Astrocyte (in vitro differentiated cells and primary cell): ENCODE data around the gene LSP1. TPM values are rescaled to one million over a fixed set of nuclear protein-coding genes. Genes with fewer than 3 reads are reported as not detected.

ENCODE experiments used
- DNase-seq: peaks from one replicate; pipeline ENCODE4 v3.0.0-alpha.2; 2010; ENCODE audit warnings: low read depth
- FAIRE-seq: peaks from 2 replicates; lab custom pipeline; 2011; peaks lifted over from hg19 to GRCh38; lab: Jason Lieb, UNC
- H2AFZ ChIP-seq: 2 replicates; pipeline ENCODE4 v1.6.0; 2012; ENCODE audit warnings: low read depth, low read length, inconsistent platforms
- H3K27ac ChIP-seq: 2 replicates; pipeline ENCODE4 v1.5.1; 2011; ENCODE audit warnings: low read depth, low read length, inconsistent platforms
- H3K27me3 ChIP-seq: 2 replicates; pipeline ENCODE4 v1.6.0; 2011; ENCODE audit warnings: low read length, inconsistent platforms; ENCODE audit not compliant: insufficient read depth
- H3K36me3 ChIP-seq: 2 replicates; pipeline ENCODE4 v1.5.1; 2011; ENCODE audit warnings: low read length, inconsistent platforms; ENCODE audit not compliant: insufficient read depth
- H3K4me1 ChIP-seq: 2 replicates; pipeline ENCODE4 v1.5.1; 2011; ENCODE audit warnings: low read length, inconsistent platforms; ENCODE audit not compliant: insufficient read depth
- H3K4me2 ChIP-seq: 2 replicates; pipeline ENCODE4 v1.6.0; 2012; ENCODE audit warnings: low read length, inconsistent platforms
- H3K4me3 ChIP-seq: 2 replicates; pipeline ENCODE4 v1.5.1; 2011; ENCODE audit warnings: low read depth, mild to moderate bottlenecking, low read length, inconsistent platforms; ENCODE audit not compliant: insufficient read depth
- H3K79me2 ChIP-seq: 2 replicates; pipeline ENCODE4 v1.6.0; 2012; ENCODE audit warnings: mild to moderate bottlenecking, low read length, inconsistent platforms; ENCODE audit not compliant: insufficient read depth
- H3K9ac ChIP-seq: 2 replicates; pipeline ENCODE4 v1.6.0; 2012; ENCODE audit warnings: mild to moderate bottlenecking, low read length, inconsistent platforms
- H3K9me3 ChIP-seq: 2 replicates; pipeline ENCODE4 v1.5.1; 2012; ENCODE audit warnings: low read depth, mild to moderate bottlenecking, low read length, inconsistent platforms; ENCODE audit not compliant: insufficient read depth
- H4K20me1 ChIP-seq: 2 replicates; pipeline ENCODE4 v1.6.0; 2012; ENCODE audit warnings: low read length, inconsistent platforms; ENCODE audit not compliant: insufficient read depth
- H3K27ac Mint-ChIP-seq: one replicate; pipeline ENCODE4 v1.8.0; 2021; ENCODE audit warnings: mild to moderate bottlenecking, mixed read lengths; ENCODE audit not compliant: unreplicated experiment
- H3K27me3 Mint-ChIP-seq: one replicate; pipeline ENCODE4 v1.8.0; 2021; ENCODE audit warnings: low read depth, mixed read lengths; ENCODE audit not compliant: unreplicated experiment
- H3K36me3 Mint-ChIP-seq: one replicate; pipeline ENCODE4 v1.8.0; 2021; ENCODE audit warnings: low read depth, mixed read lengths; ENCODE audit not compliant: unreplicated experiment
- H3K4me1 Mint-ChIP-seq: one replicate; pipeline ENCODE4 v1.8.0; 2021; ENCODE audit warnings: low read depth, mixed read lengths; ENCODE audit not compliant: unreplicated experiment
- H3K4me3 Mint-ChIP-seq: one replicate; pipeline ENCODE4 v1.8.0; 2021; ENCODE audit warnings: mild to moderate bottlenecking, moderate library complexity, mixed read lengths; ENCODE audit not compliant: unreplicated experiment
- H3K9me3 Mint-ChIP-seq: one replicate; pipeline ENCODE4 v1.8.0; 2021; ENCODE audit warnings: mild to moderate bottlenecking, mixed read lengths; ENCODE audit not compliant: unreplicated experiment
- CTCF ChIP-seq: IDR thresholded peaks from 2 replicates; pipeline ENCODE4 v1.5.1; 2011; ENCODE audit warnings: low read depth, mild to moderate bottlenecking, inconsistent platforms, low read length, moderate library complexity; ENCODE audit not compliant: insufficient read depth
- EZH2 ChIP-seq: IDR thresholded peaks from 2 replicates; pipeline ENCODE4 v1.6.1; 2012; ENCODE audit warnings: mild to moderate bottlenecking, low read length, inconsistent platforms; ENCODE audit not compliant: insufficient read depth
- total RNA-seq: library from RNA; stranded (reverse); gene quantifications from 2 replicates; pipeline ENCODE4 v1.2.1, GENCODE V29; 2021

LSP1 gene
- total RNA-seq, 1 donor from 2014 or later, result 1.3 TPM

DNA sequence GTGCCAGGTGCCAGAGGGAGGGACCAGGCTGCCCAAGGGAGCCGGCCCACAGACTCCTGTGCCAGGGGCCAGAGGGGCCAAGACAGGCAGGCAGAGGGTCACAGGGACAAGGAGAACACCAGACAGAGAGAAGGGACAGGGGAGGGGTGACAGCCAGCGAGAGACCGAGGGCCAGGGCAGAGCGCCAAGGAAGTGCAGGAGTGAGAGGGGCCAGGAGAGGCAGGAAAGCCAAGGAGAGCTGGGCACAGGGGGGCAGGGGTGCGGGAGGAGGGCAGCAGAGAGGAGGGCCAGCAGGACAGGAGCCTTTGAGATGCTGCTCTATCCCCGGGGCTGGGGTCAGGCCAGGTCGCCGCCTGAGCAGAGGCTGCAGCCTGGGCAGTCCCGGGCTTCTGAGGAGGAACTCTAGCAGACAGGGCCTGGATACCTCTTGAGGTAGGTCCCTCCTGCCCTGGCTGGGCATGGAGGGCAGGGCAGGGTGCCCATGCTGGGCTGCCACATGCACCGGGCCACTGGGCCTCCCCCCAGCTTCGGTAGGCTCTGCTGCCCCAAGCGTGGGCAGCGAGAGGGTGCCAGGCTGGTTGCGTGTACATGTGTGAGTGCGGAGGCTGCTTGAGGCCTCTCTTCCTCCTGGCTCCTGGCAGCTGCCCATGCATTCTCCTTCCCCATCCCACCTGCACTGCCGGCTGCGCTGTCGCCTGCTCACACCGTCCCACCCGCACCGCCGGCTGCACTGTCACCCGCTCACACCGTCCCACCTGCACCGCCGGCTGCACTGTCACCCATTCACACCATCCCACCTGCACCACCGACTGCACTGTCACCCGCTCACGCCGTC lies 12.2 kb downstream of the LSP1 start:
- peak overlapping the region; percentile 17 for H3K4me3 ChIP-seq
- H3K27ac ChIP-seq, result no peak overlapping the region
- H3K4me2 ChIP-seq, result peak overlapping the region; percentile 80
- peaks cover 25% of the 10 kb centered on the region for H3K4me1 ChIP-seq
- no peaks in the 10 kb centered on the region for H4K20me1 ChIP-seq
- peak overlapping the region; percentile 38 for H3K9ac ChIP-seq
- H3K9me3 Mint-ChIP-seq, result no peaks in the 10 kb centered on the region
- no peaks in the 10 kb centered on the region for H3K36me3 ChIP-seq
- no peak for TF ChIP-seq EZH2
- H3K27me3 ChIP-seq, result no peaks in the 10 kb centered on the region
- H3K36me3 Mint-ChIP-seq, result no peaks in the 10 kb centered on the region
- H3K9me3 ChIP-seq, result no peaks in the 10 kb centered on the region
- H3K4me1 Mint-ChIP-seq, result peaks cover 9% of the 10 kb centered on the region
- H3K79me2 ChIP-seq, result no peaks in the 10 kb centered on the region
- no peak overlapping the region for H3K27ac Mint-ChIP-seq
- no peak for DNase-seq
- H3K27me3 Mint-ChIP-seq, result peaks cover 14% of the 10 kb centered on the region
- H3K4me3 Mint-ChIP-seq, result no peak overlapping the region
- FAIRE-seq, result no peak
- H2AFZ ChIP-seq, result no peak overlapping the region

- no peak for DNase-seq
- Mint-ChIP-seq H3K9me3 (no peaks in the 10 kb centered on the region), H3K27ac (no peak overlapping the region), H3K27me3 (peaks cover 23% of the 10 kb centered on the region), H3K4me1 (peaks cover 9% of the 10 kb centered on the region), H3K36me3 (no peaks in the 10 kb centered on the region), H3K4me3 (no peak overlapping the region)
- H2AFZ ChIP-seq, result no peak overlapping the region
- no peak overlapping the region for H3K9ac ChIP-seq
- peaks cover 4% of the 10 kb centered on the region for H3K27me3 ChIP-seq
- no peak overlapping the region for H3K4me2 ChIP-seq
- no peaks in the 10 kb centered on the region for H4K20me1 ChIP-seq
- H3K36me3 ChIP-seq, result no peaks in the 10 kb centered on the region
- H3K4me1 ChIP-seq, result peaks cover 25% of the 10 kb centered on the region
- H3K9me3 ChIP-seq, result no peaks in the 10 kb centered on the region
- H3K79me2 ChIP-seq, result no peaks in the 10 kb centered on the region
- TF ChIP-seq EZH2 (no peak), CTCF (no peak)
- no peak overlapping the region for H3K4me3 ChIP-seq
- no peak for FAIRE-seq
- H3K27ac ChIP-seq, result no peak overlapping the region
Observed at GRCh38 chr11:1866226-1866625, 13.3 kb downstream of the LSP1 start.

- H3K36me3 Mint-ChIP-seq, result no peaks in the 10 kb centered on the region
- H3K9me3 Mint-ChIP-seq, result no peaks in the 10 kb centered on the region
- DNase-seq, result no peak
- H3K27ac Mint-ChIP-seq, result no peak overlapping the region
- Histone ChIP-seq H3K27me3 (peaks cover 4% of the 10 kb centered on the region), H3K9me3 (no peaks in the 10 kb centered on the region), H3K4me3 (no peak overlapping the region), H3K36me3 (no peaks in the 10 kb centered on the region), H3K4me1 (peaks cover 25% of the 10 kb centered on the region), H2AFZ (no peak overlapping the region), H4K20me1 (no peaks in the 10 kb centered on the region), H3K79me2 (no peaks in the 10 kb centered on the region), H3K9ac (no peak overlapping the region), H3K27ac (no peak overlapping the region), H3K4me2 (no peak overlapping the region)
- no peak overlapping the region for H3K4me3 Mint-ChIP-seq
- TF ChIP-seq CTCF (no peak), EZH2 (no peak)
- H3K27me3 Mint-ChIP-seq, result peaks cover 23% of the 10 kb centered on the region
- FAIRE-seq, result no peak
- H3K4me1 Mint-ChIP-seq, result peaks cover 9% of the 10 kb centered on the region
Observed at GRCh38 chr11:1866776-1867175, 13.9 kb downstream of the LSP1 start.
